Activated CD8-positive, alpha-beta memory T cell treated with anti-CD3 and anti-CD28 coated beads, Interleukin-2, amount 10 ng/mL, durations not matched to agents 7 days and 5 days (primary cell): ENCODE data around the gene ALDH6A1. TPM values are rescaled to one million over a fixed set of nuclear protein-coding genes. Genes with fewer than 3 reads are reported as not detected.

Source experiments
- ATAC-seq: fragments of 150-1000 bp; cut with Tn5 transposase; one replicate; pipeline ENCODE4 v1.10.0; 2021; ENCODE audit warnings: moderate library complexity
- CTCF ChIA-PET: fragments of 350-600 bp; sonication (Branson Sonifier 250); formaldehyde crosslinking; loops from one replicate; lab custom pipeline; 2021; ENCODE audit warnings: antibody characterized with exemption; lab: Charles Lee
- DNase-seq: peaks from one replicate; pipeline ENCODE4 v3.0.0-alpha.2; 2020
- H3K27ac Mint-ChIP-seq: one replicate; pipeline ENCODE4 v1.8.0; 2021; ENCODE audit warnings: mild to moderate bottlenecking, mixed read lengths
- H3K27me3 Mint-ChIP-seq: one replicate; pipeline ENCODE4 v1.8.0; 2021; ENCODE audit warnings: mixed read lengths
- H3K36me3 Mint-ChIP-seq: one replicate; pipeline ENCODE4 v1.8.0; 2021; ENCODE audit warnings: mild to moderate bottlenecking, mixed read lengths
- H3K4me1 Mint-ChIP-seq: one replicate; pipeline ENCODE4 v1.8.0; 2021; ENCODE audit warnings: mixed read lengths
- H3K4me3 Mint-ChIP-seq: one replicate; pipeline ENCODE4 v1.8.0; 2021; ENCODE audit warnings: mild to moderate bottlenecking, moderate library complexity, mixed read lengths
- H3K9me3 Mint-ChIP-seq: one replicate; pipeline ENCODE4 v1.8.0; 2022; ENCODE audit warnings: low read depth, mixed read lengths
- total RNA-seq, 2 experiments: library from RNA; stranded (reverse); gene quantifications; one replicate each; pipeline ENCODE4 v1.2.3, GENCODE V29; 2021

Gene ALDH6A1
- total RNA-seq, 2 experiments from 2014 or later: 13.8 to 15.5 TPM

DNA sequence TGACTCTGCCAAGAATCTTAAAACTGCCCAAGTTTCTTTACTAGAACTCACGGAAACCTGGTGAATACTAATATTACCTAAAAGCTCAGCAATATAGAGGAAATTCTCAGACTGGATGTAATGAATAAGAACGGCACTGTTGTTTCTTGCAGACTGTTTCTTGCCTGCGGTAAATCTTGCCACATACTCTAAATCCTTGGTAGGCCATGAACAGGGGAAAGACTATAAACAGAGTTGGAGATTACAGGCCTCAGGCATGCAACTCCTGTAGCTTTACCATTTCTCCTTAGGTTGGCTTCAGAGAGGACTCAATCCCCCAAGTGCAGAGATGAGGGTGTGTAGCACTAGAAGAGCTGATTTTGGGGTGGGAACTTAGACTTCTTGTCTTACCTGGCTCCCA, 1.1 kb downstream of the ALDH6A1 start:
- Mint-ChIP-seq H3K27ac (no peak overlapping the region), H3K4me1 (peaks cover 37% of the 10 kb centered on the region), H3K36me3 (peaks cover 10% of the 10 kb centered on the region), H3K4me3 (peak overlapping the region; percentile 100), H3K9me3 (no peaks in the 10 kb centered on the region), H3K27me3 (no peaks in the 10 kb centered on the region)
- peak; percentile 23 for DNase-seq
- no peak for ATAC-seq
- CTCF ChIA-PET: interaction anchor here (1.3 kb wide), 1 partner anchor 39 kb away, joined by 3 read pairs; no protein-coding TSS in a partner anchor

DNA sequence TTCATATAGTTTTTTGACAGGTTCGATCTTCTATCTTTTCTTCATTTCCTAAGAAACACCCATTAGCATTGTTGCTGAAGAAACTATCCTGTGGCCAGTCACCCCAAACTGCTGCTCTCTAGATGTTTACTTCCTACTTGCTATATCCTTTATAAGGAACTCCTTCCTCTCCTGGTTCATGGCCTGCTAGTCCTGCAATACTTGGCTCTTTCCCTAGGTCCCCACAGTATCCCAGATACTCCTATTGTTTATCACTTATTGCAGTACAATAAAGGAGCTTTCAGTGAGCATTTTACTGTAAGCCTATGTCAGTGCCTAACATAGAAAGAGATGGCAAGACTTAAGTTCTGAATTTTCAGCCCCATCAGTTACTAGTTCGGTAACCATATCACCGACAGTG, 2.8 kb downstream of the ALDH6A1 start:
- peak overlapping the region; percentile 5 for H3K27ac Mint-ChIP-seq
- H3K27me3 Mint-ChIP-seq: no peaks in the 10 kb centered on the region
- H3K4me3 Mint-ChIP-seq: no peak overlapping the region
- DNase-seq: peak; percentile 3
- H3K9me3 Mint-ChIP-seq: no peaks in the 10 kb centered on the region
- no peak for ATAC-seq
- H3K4me1 Mint-ChIP-seq: peaks cover 27% of the 10 kb centered on the region
- CTCF ChIA-PET: interaction anchor here (0.9 kb wide), 1 partner anchor 8 kb away, joined by 3 read pairs; no protein-coding TSS in a partner anchor
- H3K36me3 Mint-ChIP-seq: peaks cover 3% of the 10 kb centered on the region

DNA sequence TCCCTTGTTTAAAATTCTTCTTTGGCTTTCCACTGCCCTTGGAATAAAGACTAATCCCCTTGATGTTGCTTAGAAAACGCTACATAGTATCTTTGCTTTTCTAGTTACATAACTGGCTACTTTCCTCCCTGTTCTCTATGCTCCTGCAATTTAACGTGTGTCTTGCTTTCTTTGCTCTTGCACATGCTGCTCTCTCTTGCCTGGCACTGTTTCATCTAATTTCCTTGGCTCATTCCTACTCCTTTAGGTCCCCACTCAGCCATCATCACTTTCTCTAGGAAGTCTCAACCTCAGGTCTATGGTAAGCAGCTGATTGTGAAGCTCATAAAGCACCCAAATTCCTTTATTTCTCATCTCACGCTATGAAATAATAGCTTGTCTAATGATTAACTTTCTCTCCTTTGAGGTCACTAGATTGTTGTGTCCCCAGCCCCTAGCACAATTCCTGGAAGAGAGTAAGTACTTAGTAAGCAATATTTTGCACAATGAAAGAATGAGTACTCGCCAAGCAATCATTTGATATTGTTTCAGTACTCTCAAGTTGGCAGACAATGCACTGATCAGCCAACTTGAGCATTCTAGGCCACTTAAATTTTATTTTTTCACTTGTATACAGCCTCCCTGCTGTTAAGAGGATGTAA, 3.3 kb downstream of the ALDH6A1 start:
- Mint-ChIP-seq H3K36me3 (peaks cover under 1% of the 10 kb centered on the region), H3K4me1 (peaks cover 21% of the 10 kb centered on the region), H3K27ac (no peak overlapping the region), H3K9me3 (no peaks in the 10 kb centered on the region), H3K27me3 (no peaks in the 10 kb centered on the region), H3K4me3 (no peak overlapping the region)
- ATAC-seq: no peak
- CTCF ChIA-PET: no interaction called here
- no peak for DNase-seq

DNA sequence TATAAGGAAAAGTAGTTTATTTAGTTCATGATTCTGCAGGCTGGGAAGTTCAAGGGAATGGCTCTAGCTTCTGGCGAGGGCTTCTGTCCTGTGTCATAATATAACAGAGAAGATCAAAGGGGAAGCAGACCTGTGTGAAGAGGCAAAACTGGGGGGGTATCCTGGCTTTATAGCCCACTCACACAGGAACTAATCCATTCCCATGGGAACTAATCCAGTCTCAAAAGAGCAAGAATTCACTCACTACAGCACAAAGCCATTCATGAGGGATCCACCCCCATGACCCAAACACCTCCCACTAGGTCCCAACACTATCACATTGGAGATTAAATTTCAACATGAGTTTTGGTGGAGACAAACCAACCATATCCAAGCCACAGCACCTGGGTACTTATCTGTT, 6.9 kb downstream of the ALDH6A1 start:
- no peak overlapping the region for H3K4me3 Mint-ChIP-seq
- no peaks in the 10 kb centered on the region for H3K9me3 Mint-ChIP-seq
- peaks cover 2% of the 10 kb centered on the region for H3K4me1 Mint-ChIP-seq
- CTCF ChIA-PET: interaction anchor here (1.2 kb wide), 1 partner anchor 9 kb away, joined by 6 read pairs; no protein-coding TSS in a partner anchor
- no peak overlapping the region for H3K27ac Mint-ChIP-seq
- H3K36me3 Mint-ChIP-seq: no peaks in the 10 kb centered on the region
- no peaks in the 10 kb centered on the region for H3K27me3 Mint-ChIP-seq
- DNase-seq (peak; percentile 12), ATAC-seq (no peak)

DNA sequence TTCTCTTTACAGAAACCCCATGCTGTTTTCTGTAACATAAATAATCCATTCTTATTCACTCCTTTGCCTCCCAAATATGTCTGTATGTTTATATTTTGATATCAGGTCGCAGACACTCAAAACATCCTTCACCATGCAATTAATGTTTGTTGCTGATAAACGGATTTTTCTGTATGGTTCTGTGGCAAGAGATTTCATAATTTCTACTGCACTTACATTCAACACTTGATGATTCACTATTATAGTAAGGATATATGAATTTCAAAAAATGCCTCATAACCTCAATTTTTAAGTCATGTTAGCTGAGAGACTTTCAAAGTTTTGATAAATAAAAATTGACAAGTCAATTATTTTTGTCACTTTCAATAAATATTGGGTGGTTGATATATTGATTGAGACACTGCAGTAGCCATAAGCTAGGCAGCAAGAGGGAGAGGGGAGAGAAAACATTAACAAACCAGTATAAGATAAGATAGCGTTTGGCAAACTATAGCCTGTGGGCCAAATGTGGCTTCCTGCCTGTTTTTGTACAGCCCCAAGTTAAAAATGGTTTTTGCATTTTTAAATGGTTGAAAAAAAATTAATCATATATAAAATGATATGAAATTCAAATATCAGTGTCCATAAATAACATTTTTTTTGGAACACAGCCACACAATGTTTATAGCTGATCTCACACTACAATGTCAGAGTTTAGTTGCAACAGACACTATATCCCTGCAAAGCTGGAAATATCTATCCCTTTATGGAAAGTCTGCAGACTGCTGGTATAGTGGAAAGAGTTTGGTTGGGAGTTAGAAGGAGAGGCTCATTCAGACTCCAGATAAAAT, 18.3 kb downstream of the ALDH6A1 start:
- Mint-ChIP-seq H3K4me1 (no peaks in the 10 kb centered on the region), H3K9me3 (no peaks in the 10 kb centered on the region), H3K27me3 (no peaks in the 10 kb centered on the region), H3K4me3 (no peak overlapping the region), H3K27ac (no peak overlapping the region), H3K36me3 (peaks cover 17% of the 10 kb centered on the region)
- CTCF ChIA-PET: interaction anchor here (0.7 kb wide), 1 partner anchor 558 kb away, joined by 4 read pairs; no protein-coding TSS in a partner anchor
- no peak for DNase-seq
- no peak for ATAC-seq

DNA sequence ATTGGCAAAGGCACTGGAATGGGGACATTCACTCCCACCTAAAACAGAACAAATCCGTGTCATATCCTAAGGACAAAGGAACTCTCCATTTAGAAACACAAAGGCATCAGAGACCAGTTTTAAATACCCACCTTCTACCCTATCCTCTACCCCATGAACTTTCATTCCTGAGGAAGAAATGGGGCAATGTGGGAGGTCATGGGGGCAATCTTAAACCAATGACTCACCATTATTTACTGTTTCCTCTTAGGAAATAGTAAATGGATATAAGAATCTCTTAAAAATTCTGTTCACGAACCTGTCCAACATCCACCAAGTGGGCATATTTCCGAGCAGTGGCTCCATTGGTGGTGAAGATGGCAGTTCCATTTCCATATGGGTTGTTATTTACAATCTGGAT, 19.4 kb downstream of the ALDH6A1 start:
- DNase-seq: no peak
- no peak overlapping the region for H3K4me3 Mint-ChIP-seq
- no peaks in the 10 kb centered on the region for H3K4me1 Mint-ChIP-seq
- H3K27me3 Mint-ChIP-seq: no peaks in the 10 kb centered on the region
- H3K27ac Mint-ChIP-seq: no peak overlapping the region
- no peaks in the 10 kb centered on the region for H3K9me3 Mint-ChIP-seq
- CTCF ChIA-PET: interaction anchor here (0.7 kb wide), 1 partner anchor 557 kb away, joined by 4 read pairs; no protein-coding TSS in a partner anchor
- ATAC-seq: no peak
- H3K36me3 Mint-ChIP-seq: peaks cover 18% of the 10 kb centered on the region

DNA sequence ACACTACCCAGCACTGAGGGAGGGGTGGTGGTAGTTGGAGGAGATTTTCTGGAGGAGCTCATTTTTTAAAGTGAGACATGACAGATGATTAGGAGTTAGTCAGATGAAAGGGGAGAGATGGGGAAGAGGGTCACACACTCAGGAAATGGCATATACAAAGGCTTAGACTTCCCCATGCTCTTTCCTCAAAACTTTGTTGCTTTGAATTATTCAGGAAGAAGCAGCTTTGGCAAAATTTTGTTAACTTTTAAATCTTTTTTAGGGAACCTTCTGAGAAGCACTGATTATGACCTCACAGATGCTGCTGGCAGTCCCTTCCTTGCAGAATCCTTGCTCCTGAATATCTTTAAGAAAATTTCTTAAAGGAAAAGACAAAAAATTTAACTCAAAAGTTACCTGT, 19.8 kb downstream of the ALDH6A1 start:
- no peak overlapping the region for H3K4me3 Mint-ChIP-seq
- H3K27ac Mint-ChIP-seq: no peak overlapping the region
- no peak for DNase-seq
- CTCF ChIA-PET: no interaction called here
- H3K27me3 Mint-ChIP-seq: no peaks in the 10 kb centered on the region
- ATAC-seq: no peak
- no peaks in the 10 kb centered on the region for H3K9me3 Mint-ChIP-seq
- H3K36me3 Mint-ChIP-seq: peaks cover 21% of the 10 kb centered on the region
- no peaks in the 10 kb centered on the region for H3K4me1 Mint-ChIP-seq

DNA sequence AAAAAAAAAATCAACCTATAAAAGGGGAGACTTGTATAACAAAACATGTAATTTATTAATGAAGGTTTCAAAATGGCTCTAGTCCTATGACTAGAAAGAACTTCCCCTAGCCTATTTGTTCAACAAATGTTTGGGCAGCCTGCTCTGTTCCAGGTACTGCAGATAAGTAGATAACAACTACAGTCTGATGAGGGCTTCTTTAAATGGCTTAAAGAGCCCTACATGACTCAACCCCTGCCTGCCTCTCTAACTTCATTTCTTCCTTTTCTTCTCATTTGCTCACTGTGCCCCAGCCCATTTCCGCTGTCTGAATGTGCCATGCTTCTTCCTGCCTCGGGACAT, 21.5 kb downstream of the ALDH6A1 start:
- no peaks in the 10 kb centered on the region for H3K4me1 Mint-ChIP-seq
- DNase-seq: no peak
- peaks cover 21% of the 10 kb centered on the region for H3K36me3 Mint-ChIP-seq
- no peaks in the 10 kb centered on the region for H3K9me3 Mint-ChIP-seq
- H3K27ac Mint-ChIP-seq: no peak overlapping the region
- no peak overlapping the region for H3K4me3 Mint-ChIP-seq
- CTCF ChIA-PET: interaction anchor here (0.6 to 1.0 kb wide), 2 partner anchors 20 to 181 kb away, joined by 3 to 4 read pairs; no protein-coding TSS in a partner anchor
- no peak for ATAC-seq
- H3K27me3 Mint-ChIP-seq: no peaks in the 10 kb centered on the region

DNA sequence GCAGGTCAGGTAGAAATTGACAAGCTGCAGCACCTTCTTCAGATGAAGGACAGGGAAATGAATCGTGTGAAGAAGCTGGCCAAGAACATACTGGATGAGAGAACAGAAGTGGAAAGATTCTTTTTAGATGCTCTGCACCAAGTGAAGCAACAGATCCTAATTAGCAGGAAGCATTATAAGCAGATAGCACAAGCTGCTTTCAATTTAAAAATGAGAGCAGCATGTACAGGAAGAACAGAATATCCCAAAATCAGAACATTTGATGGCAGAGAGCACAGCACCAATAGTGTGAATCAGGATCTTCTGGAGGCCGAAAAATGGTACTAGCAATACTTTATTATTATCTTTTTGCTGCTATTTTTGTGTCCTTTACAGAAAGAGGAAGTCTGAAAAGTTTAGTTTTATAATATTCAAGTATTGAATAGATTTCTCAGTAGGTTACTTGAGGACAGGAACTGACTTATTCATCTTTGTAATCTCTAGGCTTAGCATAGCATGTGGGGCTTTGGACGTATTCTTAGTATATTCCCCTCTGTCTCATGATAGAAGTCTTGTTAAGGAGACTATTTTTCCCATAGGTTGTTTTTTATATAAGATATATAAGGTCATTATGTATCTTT, 34.3 kb downstream of the ALDH6A1 start:
- peaks cover 2% of the 10 kb centered on the region for H3K4me1 Mint-ChIP-seq
- H3K36me3 Mint-ChIP-seq: no peaks in the 10 kb centered on the region
- H3K27me3 Mint-ChIP-seq: no peaks in the 10 kb centered on the region
- no peak overlapping the region for H3K4me3 Mint-ChIP-seq
- ATAC-seq: no peak
- DNase-seq: no peak
- H3K9me3 Mint-ChIP-seq: no peaks in the 10 kb centered on the region
- CTCF ChIA-PET: no interaction called here
- H3K27ac Mint-ChIP-seq: no peak overlapping the region

DNA sequence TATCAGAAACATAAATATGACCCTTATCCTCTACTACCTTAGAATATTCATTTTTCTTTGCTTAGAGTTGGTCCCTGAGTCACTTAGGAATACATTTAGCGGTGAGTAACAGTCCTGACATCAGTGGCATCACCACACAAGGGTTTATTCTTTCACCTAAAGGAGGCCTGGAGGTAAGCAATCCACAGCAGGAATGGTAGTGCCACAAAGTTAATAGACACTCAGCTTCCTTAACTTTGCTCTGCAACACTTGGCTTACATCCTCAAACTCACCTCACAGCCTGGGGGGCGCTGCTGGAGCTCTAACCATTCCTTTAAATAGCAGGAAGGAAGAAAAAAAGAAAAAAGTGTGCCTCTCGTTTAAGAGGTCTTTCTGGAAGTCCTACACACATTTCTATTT, 36.0 kb downstream of the ALDH6A1 start:
- ATAC-seq: no peak
- CTCF ChIA-PET: no interaction called here

DNA sequence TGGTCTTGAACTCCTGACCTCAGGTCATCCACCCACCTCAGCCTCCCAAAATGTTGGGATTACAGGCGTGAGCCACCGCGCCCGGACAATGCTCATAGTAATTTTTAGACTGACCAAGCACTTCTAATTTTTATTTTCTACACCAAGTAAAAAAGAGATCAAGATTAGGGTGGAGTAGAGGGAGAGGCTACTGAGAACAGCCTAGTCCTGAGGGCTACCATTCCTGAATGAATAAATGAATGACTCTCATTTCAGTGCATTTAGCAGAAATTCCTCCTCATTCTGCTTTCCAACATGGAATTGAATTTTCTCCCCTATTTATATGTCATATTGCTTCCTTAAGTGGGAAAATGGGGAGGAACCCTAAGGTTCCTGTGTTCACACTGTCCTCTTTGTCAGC, 38.7 kb downstream of the ALDH6A1 start:
- CTCF ChIA-PET: no interaction called here
- H3K9me3 Mint-ChIP-seq: no peaks in the 10 kb centered on the region
- H3K4me1 Mint-ChIP-seq: peaks cover 2% of the 10 kb centered on the region
- no peak for DNase-seq
- no peaks in the 10 kb centered on the region for H3K36me3 Mint-ChIP-seq
- H3K4me3 Mint-ChIP-seq: no peak overlapping the region
- no peak overlapping the region for H3K27ac Mint-ChIP-seq
- no peak for ATAC-seq
- H3K27me3 Mint-ChIP-seq: no peaks in the 10 kb centered on the region

More for the DNA sequence above, 36.0 kb downstream of the ALDH6A1 start:
- H3K9me3 Mint-ChIP-seq: no peaks in the 10 kb centered on the region
- peaks cover 2% of the 10 kb centered on the region for H3K4me1 Mint-ChIP-seq
- no peaks in the 10 kb centered on the region for H3K27me3 Mint-ChIP-seq
- no peak for DNase-seq
- no peak overlapping the region for H3K27ac Mint-ChIP-seq
- no peaks in the 10 kb centered on the region for H3K36me3 Mint-ChIP-seq
- no peak overlapping the region for H3K4me3 Mint-ChIP-seq

DNA sequence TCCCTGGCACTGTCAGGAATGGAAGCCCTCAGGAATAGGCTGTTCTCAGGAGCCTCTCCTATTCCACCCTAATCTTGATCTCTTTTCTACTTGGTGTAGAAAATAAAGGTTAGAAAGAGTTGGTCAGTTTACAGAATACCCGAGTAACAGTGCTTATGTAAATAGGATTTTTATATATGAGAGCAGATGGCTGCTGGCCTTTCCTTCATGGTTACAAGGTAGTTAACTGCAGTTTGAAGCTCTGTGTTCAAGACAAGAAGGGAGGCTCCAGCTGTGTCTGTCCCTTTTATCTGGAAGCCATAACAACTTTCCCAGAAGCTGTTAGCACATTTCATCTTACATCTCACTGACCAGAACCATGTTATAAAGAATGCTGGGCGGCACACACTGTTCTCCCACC, 42.0 kb downstream of the ALDH6A1 start:
- Mint-ChIP-seq H3K9me3 (no peaks in the 10 kb centered on the region), H3K27ac (no peak overlapping the region), H3K4me1 (no peaks in the 10 kb centered on the region), H3K27me3 (no peaks in the 10 kb centered on the region), H3K36me3 (no peaks in the 10 kb centered on the region), H3K4me3 (no peak overlapping the region)
- ATAC-seq (no peak), DNase-seq (no peak)
- CTCF ChIA-PET: no interaction called here

DNA sequence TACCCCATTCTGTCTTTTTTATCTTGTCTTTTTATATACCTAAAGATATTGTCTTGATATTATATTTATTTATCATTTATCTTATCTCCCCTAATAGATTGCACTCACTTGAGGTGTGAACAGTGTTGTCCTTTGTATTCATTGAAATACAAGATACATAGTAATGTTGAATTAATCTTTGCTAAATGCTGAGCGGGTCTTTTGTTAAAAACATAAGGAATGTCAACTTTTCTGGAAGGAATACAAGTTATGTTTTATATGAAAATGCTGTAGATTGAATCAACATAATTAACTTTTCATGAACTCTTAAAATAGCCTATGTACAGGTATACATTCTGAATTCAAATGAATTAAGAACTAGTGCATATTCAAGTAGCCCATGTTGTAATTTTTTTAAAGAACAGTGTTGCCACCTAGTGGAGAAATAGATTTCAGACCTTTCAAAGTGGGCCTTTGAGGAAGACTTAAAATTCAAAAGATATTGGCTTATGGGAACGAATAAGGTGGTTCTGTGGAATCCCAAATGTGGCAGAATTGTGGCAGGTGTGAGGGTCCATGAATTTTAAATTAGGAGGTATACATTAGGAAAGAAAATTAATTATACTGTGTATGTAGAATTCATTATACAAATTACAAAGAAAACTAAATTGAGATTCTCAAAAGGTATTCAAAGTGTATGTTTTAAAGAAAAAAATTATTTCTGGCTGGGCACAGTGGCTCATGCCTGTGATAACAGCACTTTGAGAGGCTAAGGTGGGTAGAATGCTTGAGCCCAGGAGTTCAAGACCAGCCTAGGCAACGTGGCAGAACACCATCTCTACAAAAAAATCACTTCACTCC, 46.0 kb downstream of the ALDH6A1 start:
- H3K36me3 Mint-ChIP-seq: no peaks in the 10 kb centered on the region
- no peak overlapping the region for H3K4me3 Mint-ChIP-seq
- H3K27ac Mint-ChIP-seq: no peak overlapping the region
- peak; percentile 58 for ATAC-seq
- CTCF ChIA-PET: interaction anchor here (1.0 to 1.5 kb wide), 2 partner anchors 7 to 14 kb away, joined by 3 to 5 read pairs; no protein-coding TSS in a partner anchor
- H3K4me1 Mint-ChIP-seq: no peaks in the 10 kb centered on the region
- no peak for DNase-seq
- H3K9me3 Mint-ChIP-seq: no peaks in the 10 kb centered on the region
- H3K27me3 Mint-ChIP-seq: no peaks in the 10 kb centered on the region
